ENCODE results near the gene C1QTNF3.

The C1QTNF3 gene

GRCh38 chr5:34057569-34057968 lies 14.6 kb upstream of the C1QTNF3 start:
- H3K27ac Mint-ChIP-seq, result no peak overlapping the region
- no peaks in the 10 kb centered on the region for H3K9me3 Mint-ChIP-seq

GRCh38 chr5:34057118-34057517 lies 14.1 kb upstream of the C1QTNF3 start:
- Mint-ChIP-seq H3K4me3 (no peak overlapping the region), H3K36me3 (peaks cover 28% of the 10 kb centered on the region), H3K27me3 (no peaks in the 10 kb centered on the region), H3K9me3 (no peaks in the 10 kb centered on the region), H3K27ac (no peak overlapping the region), H3K4me1 (no peaks in the 10 kb centered on the region)
- ATAC-seq, result no peak

More at GRCh38 chr5:34057569-34057968, 14.6 kb upstream of the C1QTNF3 start:
- H3K4me3 Mint-ChIP-seq, result no peak overlapping the region
- no peaks in the 10 kb centered on the region for H3K27me3 Mint-ChIP-seq
- H3K4me1 Mint-ChIP-seq, result no peaks in the 10 kb centered on the region
- ATAC-seq, result no peak
- H3K36me3 Mint-ChIP-seq, result peaks cover 30% of the 10 kb centered on the region

- H3K27me3 Mint-ChIP-seq, result no peaks in the 10 kb centered on the region
- H3K36me3 Mint-ChIP-seq, result peaks cover 28% of the 10 kb centered on the region
- no peaks in the 10 kb centered on the region for H3K9me3 Mint-ChIP-seq
- no peaks in the 10 kb centered on the region for H3K4me1 Mint-ChIP-seq
- ATAC-seq, result no peak
- H3K4me3 Mint-ChIP-seq, result no peak overlapping the region
- no peak overlapping the region for H3K27ac Mint-ChIP-seq
Observed at GRCh38 chr5:34055667-34056066, 12.7 kb upstream of the C1QTNF3 start.

GRCh38 chr5:34054400-34054729 lies 11.4 kb upstream of the C1QTNF3 start:
- Mint-ChIP-seq H3K4me3 (no peak overlapping the region), H3K4me1 (no peaks in the 10 kb centered on the region), H3K9me3 (no peaks in the 10 kb centered on the region), H3K36me3 (peaks cover 34% of the 10 kb centered on the region), H3K27me3 (no peaks in the 10 kb centered on the region), H3K27ac (no peak overlapping the region)
- no peak for ATAC-seq

GRCh38 chr5:34053571-34054399 lies 10.8 kb upstream of the C1QTNF3 start:
- ATAC-seq, result no peak
- no peaks in the 10 kb centered on the region for H3K9me3 Mint-ChIP-seq
- H3K27ac Mint-ChIP-seq, result no peak overlapping the region
- no peaks in the 10 kb centered on the region for H3K4me1 Mint-ChIP-seq
- peaks cover 37% of the 10 kb centered on the region for H3K36me3 Mint-ChIP-seq
- no peaks in the 10 kb centered on the region for H3K27me3 Mint-ChIP-seq
- H3K4me3 Mint-ChIP-seq, result no peak overlapping the region

GRCh38 chr5:34053133-34053532 lies 10.1 kb upstream of the C1QTNF3 start:
- no peak for ATAC-seq
- Mint-ChIP-seq H3K36me3 (peaks cover 41% of the 10 kb centered on the region), H3K4me3 (no peak overlapping the region), H3K27ac (no peak overlapping the region), H3K27me3 (no peaks in the 10 kb centered on the region), H3K9me3 (no peaks in the 10 kb centered on the region), H3K4me1 (no peaks in the 10 kb centered on the region)

GRCh38 chr5:34051374-34051980 lies 8.5 kb upstream of the C1QTNF3 start:
- Mint-ChIP-seq H3K27ac (no peak overlapping the region), H3K9me3 (no peaks in the 10 kb centered on the region), H3K36me3 (peaks cover 48% of the 10 kb centered on the region), H3K4me1 (no peaks in the 10 kb centered on the region), H3K4me3 (no peak overlapping the region), H3K27me3 (no peaks in the 10 kb centered on the region)
- no peak for ATAC-seq

- no peaks in the 10 kb centered on the region for H3K27me3 Mint-ChIP-seq
- no peak for ATAC-seq
- no peak overlapping the region for H3K4me3 Mint-ChIP-seq
- H3K36me3 Mint-ChIP-seq, result peaks cover 41% of the 10 kb centered on the region
- no peak overlapping the region for H3K27ac Mint-ChIP-seq
- H3K9me3 Mint-ChIP-seq, result no peaks in the 10 kb centered on the region
- peaks cover 7% of the 10 kb centered on the region for H3K4me1 Mint-ChIP-seq
Observed at GRCh38 chr5:34047774-34048572, 5.0 kb upstream of the C1QTNF3 start.

- Mint-ChIP-seq H3K4me3 (no peak overlapping the region), H3K36me3 (peaks cover 39% of the 10 kb centered on the region), H3K27ac (no peak overlapping the region), H3K27me3 (no peaks in the 10 kb centered on the region), H3K9me3 (no peaks in the 10 kb centered on the region), H3K4me1 (peaks cover 16% of the 10 kb centered on the region)
- no peak for ATAC-seq
Observed at GRCh38 chr5:34047143-34047542, 4.1 kb upstream of the C1QTNF3 start.

- peaks cover 27% of the 10 kb centered on the region for H3K36me3 Mint-ChIP-seq
- ATAC-seq, result no peak
- H3K4me3 Mint-ChIP-seq, result no peak overlapping the region
- peaks cover 17% of the 10 kb centered on the region for H3K4me1 Mint-ChIP-seq
- H3K9me3 Mint-ChIP-seq, result no peaks in the 10 kb centered on the region
- H3K27me3 Mint-ChIP-seq, result no peaks in the 10 kb centered on the region
- H3K27ac Mint-ChIP-seq, result no peak overlapping the region
Observed at GRCh38 chr5:34045996-34046395, 3.0 kb upstream of the C1QTNF3 start.

- Mint-ChIP-seq H3K36me3 (peaks cover 17% of the 10 kb centered on the region), H3K9me3 (no peaks in the 10 kb centered on the region), H3K27ac (no peak overlapping the region), H3K4me1 (peaks cover 17% of the 10 kb centered on the region), H3K27me3 (no peaks in the 10 kb centered on the region), H3K4me3 (no peak overlapping the region)
- ATAC-seq, result no peak
Observed at GRCh38 chr5:34045023-34045422, 2.0 kb upstream of the C1QTNF3 start.

GRCh38 chr5:34042321-34042720 lies 692 bp downstream of the C1QTNF3 start:
- peaks cover 6% of the 10 kb centered on the region for H3K36me3 Mint-ChIP-seq
- ATAC-seq, result no peak
- H3K4me1 Mint-ChIP-seq, result peaks cover 17% of the 10 kb centered on the region
- H3K4me3 Mint-ChIP-seq, result no peak overlapping the region
- no peaks in the 10 kb centered on the region for H3K9me3 Mint-ChIP-seq
- H3K27me3 Mint-ChIP-seq, result no peaks in the 10 kb centered on the region
- no peak overlapping the region for H3K27ac Mint-ChIP-seq

GRCh38 chr5:34041247-34041972 lies 1.6 kb downstream of the C1QTNF3 start:
- no peak overlapping the region for H3K27ac Mint-ChIP-seq
- no peak for ATAC-seq
- H3K4me1 Mint-ChIP-seq, result peaks cover 17% of the 10 kb centered on the region
- H3K27me3 Mint-ChIP-seq, result no peaks in the 10 kb centered on the region
- peaks cover 6% of the 10 kb centered on the region for H3K36me3 Mint-ChIP-seq
- no peaks in the 10 kb centered on the region for H3K9me3 Mint-ChIP-seq
- no peak overlapping the region for H3K4me3 Mint-ChIP-seq

- H3K27ac Mint-ChIP-seq, result no peak overlapping the region
- ATAC-seq, result no peak
- peaks cover 9% of the 10 kb centered on the region for H3K36me3 Mint-ChIP-seq
- H3K9me3 Mint-ChIP-seq, result no peaks in the 10 kb centered on the region
- peaks cover 17% of the 10 kb centered on the region for H3K4me1 Mint-ChIP-seq
- H3K4me3 Mint-ChIP-seq, result no peak overlapping the region
- H3K27me3 Mint-ChIP-seq, result no peaks in the 10 kb centered on the region
Observed at GRCh38 chr5:34040472-34040871, 2.5 kb downstream of the C1QTNF3 start.

Data from stimulated activated memory B cell treated with anti-CD40 and anti-IgM and Interleukin-4, amounts not matched to agents 10 μg/mL and 1 μg/mL and 100 μg/mL, for 72 hours (primary cell).